ENCODE data around the gene SHC2. TPM values are rescaled to one million over a fixed set of nuclear protein-coding genes. Genes with fewer than 3 reads are reported as not detected.

Gene SHC2
- total and polyA plus RNA-seq, 2 experiments from 2014 or later = 50.8 to 111 TPM

- Histone ChIP-seq H3K79me2 (no peaks in the 10 kb centered on the region), H3K36me3 (replicated peaks; ENCODE audit: insufficient read depth, low read depth) (no peaks in the 10 kb centered on the region), H2AFZ (no peak overlapping the region), H3K4me2 (no peak overlapping the region), H3K4me1 (ENCODE audit: insufficient read depth) (no peaks in the 10 kb centered on the region), H3K9me3 (ENCODE audit: low read depth) (no peaks in the 10 kb centered on the region), H3K4me3 (no peak overlapping the region), H3K27ac (no peak overlapping the region), H3K9me2 (replicated peaks; ENCODE audit: insufficient read depth) (no peaks in the 10 kb centered on the region), H3K27me3 (peaks cover 4% of the 10 kb centered on the region), H4K20me1 (ENCODE audit: insufficient read depth, poor library complexity, severe bottlenecking) (no peaks in the 10 kb centered on the region)
- 83% methylated on average over 17 of the region's 17 CpGs for WGBS (ENCODE audit: low lambda C conversion rate, missing lambda C conversion rate)
- DNase-seq (ENCODE audit: low spot score) = no peak
- TF ChIP-seq EZH2 (IDR thresholded peaks at IDR 0.05; ENCODE audit: borderline replicate concordance) (no peak), CTCF (IDR thresholded peaks at IDR 0.05; ENCODE audit: poor library complexity) (no peak), EZH2phosphoT487 (IDR thresholded peaks at IDR 0.05; ENCODE audit: low read depth, severe bottlenecking, unreplicated experiment) (no peak)
Measured at GRCh38 chr19:371501-372168, 89.2 kb downstream of the SHC2 start.

- Histone ChIP-seq H3K27me3 (peaks cover 4% of the 10 kb centered on the region), H3K4me2 (no peak overlapping the region), H3K9me2 (replicated peaks; ENCODE audit: insufficient read depth) (no peaks in the 10 kb centered on the region), H4K20me1 (ENCODE audit: insufficient read depth, poor library complexity, severe bottlenecking) (no peaks in the 10 kb centered on the region), H2AFZ (no peak overlapping the region), H3K4me3 (no peak overlapping the region), H3K27ac (no peak overlapping the region), H3K4me1 (ENCODE audit: insufficient read depth) (no peaks in the 10 kb centered on the region), H3K36me3 (replicated peaks; ENCODE audit: insufficient read depth, low read depth) (no peaks in the 10 kb centered on the region), H3K79me2 (no peaks in the 10 kb centered on the region), H3K9me3 (ENCODE audit: low read depth) (no peaks in the 10 kb centered on the region)
- DNase-seq (ENCODE audit: low spot score) = no peak
- 96% methylated on average over 42 of the region's 43 CpGs for WGBS (ENCODE audit: low lambda C conversion rate, missing lambda C conversion rate)
- TF ChIP-seq CTCF (IDR thresholded peaks at IDR 0.05; ENCODE audit: poor library complexity) (no peak), EZH2phosphoT487 (IDR thresholded peaks at IDR 0.05; ENCODE audit: low read depth, severe bottlenecking, unreplicated experiment) (no peak), EZH2 (IDR thresholded peaks at IDR 0.05; ENCODE audit: borderline replicate concordance) (no peak)
Measured at GRCh38 chr19:370641-371330, 90.0 kb downstream of the SHC2 start.

- Histone ChIP-seq H4K20me1 (ENCODE audit: insufficient read depth, poor library complexity, severe bottlenecking) (no peaks in the 10 kb centered on the region), H3K79me2 (no peaks in the 10 kb centered on the region), H2AFZ (no peak overlapping the region), H3K4me3 (no peak overlapping the region), H3K9me2 (replicated peaks; ENCODE audit: insufficient read depth) (no peaks in the 10 kb centered on the region), H3K4me1 (ENCODE audit: insufficient read depth) (no peaks in the 10 kb centered on the region), H3K4me2 (no peak overlapping the region), H3K27me3 (peaks cover 4% of the 10 kb centered on the region), H3K9me3 (ENCODE audit: low read depth) (no peaks in the 10 kb centered on the region), H3K36me3 (replicated peaks; ENCODE audit: insufficient read depth, low read depth) (no peaks in the 10 kb centered on the region), H3K27ac (no peak overlapping the region)
- WGBS (ENCODE audit: low lambda C conversion rate, missing lambda C conversion rate) = 97% methylated on average over 14 of the region's 14 CpGs
- no peak for DNase-seq (ENCODE audit: low spot score)
- TF ChIP-seq EZH2 (IDR thresholded peaks at IDR 0.05; ENCODE audit: borderline replicate concordance) (no peak), CTCF (IDR thresholded peaks at IDR 0.05; ENCODE audit: poor library complexity) (no peak), EZH2phosphoT487 (IDR thresholded peaks at IDR 0.05; ENCODE audit: low read depth, severe bottlenecking, unreplicated experiment) (no peak)
Measured at GRCh38 chr19:369876-370275, 91.0 kb downstream of the SHC2 start.

Data from hepatocyte (in vitro differentiated cells).